Right lobe of liver (tissue), 4 donors: ENCODE measurements around the gene MYH10.

Source experiments
- POLR2A ChIP-seq: fragments of 450-650 bp; IDR thresholded peaks from one replicate; pipeline ENCODE4 v1.6.1; 2017; ENCODE audit warnings: antibody characterized with exemption, mild to moderate bottlenecking
- TF ChIP-seq, protein P1 (sequence below), 4 donors: fragments of 200-600 bp in 3 of 4; fragments of 450-650 bp in 1 of 4; IDR thresholded peaks; one replicate each; pipeline versions ENCODE4 v1.5.1 to v1.8.0; 2016 to 2022; ENCODE audit warnings: antibody characterized with exemption in 4 of 4, mild to moderate bottlenecking in 2 of 4
- donor health status: DM: no; HTN: no; CAD: no.
- donor health status: DM: no; HTN: no; CAD: no.
- donor health status: DM: no; HTN: yes; CAD: no.

DNA sequence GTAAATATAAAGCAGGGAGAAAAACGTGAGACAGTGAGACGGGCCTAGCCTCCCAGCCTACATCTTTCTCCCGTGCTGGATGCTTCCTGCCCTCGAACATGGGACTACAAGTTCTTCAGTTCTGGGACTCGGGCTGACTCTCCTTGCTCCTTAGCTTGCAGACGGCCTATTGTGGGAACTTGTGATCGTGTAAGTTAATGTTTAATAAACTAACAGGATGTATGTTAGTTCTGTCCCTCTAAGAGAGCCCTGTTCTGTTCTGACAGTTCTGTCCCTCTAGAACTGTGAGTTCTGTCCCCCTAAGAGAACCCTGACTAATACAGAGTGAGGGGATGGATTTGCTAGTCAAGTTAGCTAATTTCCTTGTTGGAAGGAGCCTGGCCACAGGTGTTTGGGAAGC, 16.7 kb upstream of the MYH10 start:
- TF ChIP-seq, protein P1, sequence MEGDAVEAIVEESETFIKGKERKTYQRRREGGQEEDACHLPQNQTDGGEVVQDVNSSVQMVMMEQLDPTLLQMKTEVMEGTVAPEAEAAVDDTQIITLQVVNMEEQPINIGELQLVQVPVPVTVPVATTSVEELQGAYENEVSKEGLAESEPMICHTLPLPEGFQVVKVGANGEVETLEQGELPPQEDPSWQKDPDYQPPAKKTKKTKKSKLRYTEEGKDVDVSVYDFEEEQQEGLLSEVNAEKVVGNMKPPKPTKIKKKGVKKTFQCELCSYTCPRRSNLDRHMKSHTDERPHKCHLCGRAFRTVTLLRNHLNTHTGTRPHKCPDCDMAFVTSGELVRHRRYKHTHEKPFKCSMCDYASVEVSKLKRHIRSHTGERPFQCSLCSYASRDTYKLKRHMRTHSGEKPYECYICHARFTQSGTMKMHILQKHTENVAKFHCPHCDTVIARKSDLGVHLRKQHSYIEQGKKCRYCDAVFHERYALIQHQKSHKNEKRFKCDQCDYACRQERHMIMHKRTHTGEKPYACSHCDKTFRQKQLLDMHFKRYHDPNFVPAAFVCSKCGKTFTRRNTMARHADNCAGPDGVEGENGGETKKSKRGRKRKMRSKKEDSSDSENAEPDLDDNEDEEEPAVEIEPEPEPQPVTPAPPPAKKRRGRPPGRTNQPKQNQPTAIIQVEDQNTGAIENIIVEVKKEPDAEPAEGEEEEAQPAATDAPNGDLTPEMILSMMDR (IDR thresholded peaks at IDR 0.05): no peak
- TF ChIP-seq POLR2A: no peak
